ENCODE results near the gene CXorf51A.
"Not testable (repeated sequence)": the region's sequence is repeated elsewhere in the genome, so short reads cannot be mapped to it uniquely, and the experiment has no call there.

The CXorf51A gene

DNA sequence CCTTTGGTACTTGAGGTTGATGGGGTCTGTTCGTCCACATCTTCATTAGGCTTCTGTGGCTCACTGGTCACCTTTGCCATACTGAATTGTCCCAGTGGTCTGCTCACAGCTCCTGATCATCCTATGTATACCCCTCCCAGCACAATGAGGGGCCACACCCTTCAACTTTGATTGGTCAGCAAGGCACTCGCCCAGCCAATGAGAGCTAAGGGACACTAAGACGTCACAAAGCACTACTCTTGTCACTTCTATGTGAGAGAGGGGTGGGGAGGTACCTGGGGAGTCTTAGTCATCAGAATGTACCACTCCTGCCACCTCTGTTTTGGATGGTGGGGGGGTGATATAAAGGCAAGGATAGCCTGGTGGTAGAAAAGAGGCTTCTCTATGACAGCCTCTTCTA, at the start of gene CXorf51A:
Gene CXorf51A (minus strand): TSS at position 101 of the 400 bp plus-strand sequence. CDS start 21 bp downstream, at position 80.
- DNase-seq, result not testable (repeated sequence)

GRCh38 chrX:146863566-146863965, 49.0 kb upstream of the CXorf51A start:
- peak; percentile 3 for DNase-seq

GRCh38 chrX:146854281-146854680, 39.7 kb upstream of the CXorf51A start:
- no peak for DNase-seq

DNA sequence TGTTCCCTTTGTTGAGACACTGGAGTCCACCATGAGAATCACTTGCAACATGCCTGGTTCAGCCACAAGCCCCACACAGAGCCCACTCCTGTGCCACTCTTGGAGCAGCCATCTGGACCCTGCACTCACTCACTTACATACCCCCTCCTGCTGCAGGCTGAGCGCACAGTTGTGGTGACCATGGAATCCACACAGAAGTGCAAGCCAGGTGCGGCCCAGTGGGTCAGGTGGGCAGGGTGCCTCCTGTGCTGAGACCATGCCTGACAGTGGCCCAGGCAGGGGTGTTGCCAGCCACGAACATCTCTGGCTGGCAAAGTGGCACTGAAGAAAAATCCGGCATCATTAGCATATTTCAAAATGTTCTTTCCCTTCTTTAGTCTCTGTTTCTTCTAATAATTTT, 17.4 kb upstream of the CXorf51A start:
- DNase-seq, result no peak

GRCh38 chrX:146809471-146809870, 5.1 kb downstream of the CXorf51A start, which contains the start of gene CXorf51B:
TSS of gene CXorf51B (plus strand) at chrX:146809771. CDS start at chrX:146809792, 21 bp downstream.
- DNase-seq, result not testable (repeated sequence)

All from hematopoietic multipotent progenitor cell treated with erythropoietin and hydrocortisone succinate and interleukin-3 and kit ligand, for 6 days (in vitro differentiated cells).